H1 (cell line): ENCODE data around the gene ADGRV1. TPM values are rescaled to one million over a fixed set of nuclear protein-coding genes. Genes with fewer than 3 reads are reported as not detected.

ENCODE experiments used
- CTCF ChIA-PET: fragments of 300-600 bp; sonication (Branson Sonifier 250); formaldehyde crosslinking; loops from one replicate; lab custom pipeline; 2021; ENCODE audit not compliant: partially characterized antibody; lab: Charles Lee
- POLR2A ChIA-PET: fragments of 300-600 bp; sonication (Branson Sonifier 250); formaldehyde crosslinking; loops from one replicate; lab custom pipeline; 2021; ENCODE audit warnings: inconsistent platforms; ENCODE audit not compliant: partially characterized antibody; lab: Charles Lee
- DNase-seq, 2 experiments: peaks; one replicate each; pipeline versions ENCODE4 v3.0.0 to v3.0.0-alpha.2; 2010 to 2022; ENCODE audit warnings: low spot score in 2 of 2, low read depth in 1 of 2, mixed read lengths in 1 of 2
- FAIRE-seq: peaks from 2 replicates; lab custom pipeline; 2011; peaks lifted over from hg19 to GRCh38; lab: Jason Lieb, UNC
- H2AFZ ChIP-seq: 2 replicates; pipeline ENCODE4 v1.8.1; 2012; ENCODE audit warnings: low read length, inconsistent platforms
- H2AK5ac ChIP-seq: 2 replicates; pipeline ENCODE4 v1.6.1; 2013; ENCODE audit warnings: low read depth, low read length
- H2BK120ac ChIP-seq: replicated peaks from 2 replicates; pipeline ENCODE3; 2013; ENCODE audit warnings: low read depth, low read length, inconsistent platforms
- H2BK12ac ChIP-seq: 2 replicates; pipeline ENCODE4 v1.6.1; 2013; ENCODE audit warnings: low read depth, low read length
- H2BK15ac ChIP-seq: 2 replicates; pipeline ENCODE4 v1.6.1; 2013; ENCODE audit warnings: low read length
- H2BK20ac ChIP-seq: 2 replicates; pipeline ENCODE4 v1.6.1; 2013; ENCODE audit warnings: low read length
- H2BK5ac ChIP-seq: 2 replicates; pipeline ENCODE4 v1.6.1; 2013; ENCODE audit warnings: low read depth, low read length
- H3K14ac ChIP-seq: 2 replicates; pipeline ENCODE4 v1.6.1; 2013; ENCODE audit warnings: inconsistent platforms; ENCODE audit not compliant: insufficient read length
- H3K18ac ChIP-seq: 2 replicates; pipeline ENCODE4 v1.6.1; 2013; ENCODE audit warnings: low read length; ENCODE audit errors: extremely low read depth
- H3K23ac ChIP-seq: 2 replicates; pipeline ENCODE4 v1.6.1; 2013; ENCODE audit warnings: inconsistent platforms; ENCODE audit not compliant: insufficient read length
- H3K23me2 ChIP-seq: 2 replicates; pipeline ENCODE4 v1.6.1; 2013; ENCODE audit warnings: low read depth, low read length
- H3K27ac ChIP-seq: 2 replicates; pipeline ENCODE4 v1.6.1; 2011; ENCODE audit warnings: low read depth, low read length, inconsistent platforms
- H3K27me3 ChIP-seq, 4 experiments: replicated peaks in 1 of 4; 1 replicate in 1 of 4; 2 replicates in 3 of 4; pipeline versions ENCODE4 v1.6.1 to v1.8.1; 2011 to 2013; ENCODE audit warnings: low read length in 3 of 4, mild to moderate bottlenecking in 3 of 4, inconsistent platforms in 2 of 4, mixed read lengths in 2 of 4, moderate library complexity in 1 of 4; ENCODE audit not compliant: control insufficient read depth in 3 of 4, insufficient read depth in 3 of 4; ENCODE audit errors: extremely low read depth in 1 of 4
- H3K36me3 ChIP-seq, 4 experiments: 2 replicates each; pipeline versions ENCODE4 v1.6.1 to v1.8.1; 2011 to 2013; ENCODE audit warnings: mild to moderate bottlenecking in 4 of 4, low read length in 3 of 4, moderate library complexity in 2 of 4, control low read depth in 1 of 4, inconsistent platforms in 1 of 4; ENCODE audit not compliant: insufficient read depth in 4 of 4, control insufficient read depth in 2 of 4
- H3K4ac ChIP-seq: replicated peaks from 2 replicates; pipeline ENCODE3; 2013; ENCODE audit warnings: low read length, low read depth, mixed read lengths, inconsistent platforms; ENCODE audit not compliant: insufficient read length
- H3K4me1 ChIP-seq, 4 experiments: replicated peaks in 1 of 4; 1 replicate in 1 of 4; 2 replicates in 3 of 4; pipeline versions ENCODE4 v1.6.1 to v1.8.1; 2011 to 2013; ENCODE audit warnings: low read length in 3 of 4, inconsistent platforms in 2 of 4, mixed read lengths in 1 of 4; ENCODE audit not compliant: insufficient read depth in 4 of 4, control insufficient read depth in 3 of 4
- H3K4me2 ChIP-seq, 2 experiments: 2 replicates each; pipeline versions ENCODE4 v1.6.1 to v1.8.1; 2011 to 2013; ENCODE audit warnings: low read depth in 2 of 2, low read length in 2 of 2, control low read depth in 1 of 2, inconsistent platforms in 1 of 2, mild to moderate bottlenecking in 1 of 2; ENCODE audit not compliant: insufficient read depth in 1 of 2
- H3K4me3 ChIP-seq, 4 experiments: fragments of 200-600, 300-600 bp in 1 of 4; sonication (generic), shearing (Covaris generic), sonication (Bioruptor Twin) in 1 of 4; 2 replicates each; pipeline versions ENCODE4 v1.5.1 to v1.8.1; 2011 to 2016; ENCODE audit warnings: low read length in 4 of 4, low read depth in 3 of 4, control low read depth in 2 of 4, inconsistent platforms in 2 of 4, mild to moderate bottlenecking in 2 of 4, mixed read lengths in 1 of 4, moderate library complexity in 1 of 4; ENCODE audit not compliant: insufficient read depth in 2 of 4; ENCODE audit errors: extremely low read depth in 1 of 4
- H3K56ac ChIP-seq: replicated peaks from 2 replicates; pipeline ENCODE3; 2013; ENCODE audit warnings: low read depth, mild to moderate bottlenecking, mixed read lengths, low read length, inconsistent platforms; ENCODE audit not compliant: insufficient read length
- H3K79me1 ChIP-seq: 2 replicates; pipeline ENCODE4 v1.6.1; 2013; ENCODE audit warnings: low read depth, low read length, control low read depth
- H3K79me2 ChIP-seq, 2 experiments: 2 replicates each; pipeline versions ENCODE4 v1.6.1 to v1.8.1; 2012 to 2013; ENCODE audit warnings: low read length in 2 of 2, mild to moderate bottlenecking in 2 of 2, inconsistent platforms in 1 of 2; ENCODE audit not compliant: insufficient read depth in 2 of 2, control insufficient read depth in 1 of 2
- H3K9ac ChIP-seq, 4 experiments: replicated peaks in 1 of 4; 1 replicate in 1 of 4; 2 replicates in 3 of 4; pipeline versions ENCODE4 v1.6.1 to v1.8.1; 2011 to 2013; ENCODE audit warnings: low read depth in 3 of 4, low read length in 3 of 4, control low read depth in 2 of 4, mild to moderate bottlenecking in 2 of 4, moderate library complexity in 2 of 4, inconsistent platforms in 1 of 4; ENCODE audit errors: extremely low read depth in 1 of 4
- H3K9me3 ChIP-seq, 2 experiments: 2 replicates each; pipeline versions ENCODE4 v1.6.1 to v1.8.1; 2012 to 2013; ENCODE audit warnings: mild to moderate bottlenecking in 2 of 2, moderate library complexity in 2 of 2, control low read depth in 1 of 2, inconsistent platforms in 1 of 2, low read depth in 1 of 2, low read length in 1 of 2, mixed read lengths in 1 of 2; ENCODE audit not compliant: insufficient read depth in 2 of 2
- H4K20me1 ChIP-seq, 2 experiments: replicated peaks in 1 of 2; 2 replicates each; pipeline versions ENCODE3 to v1.8.1; 2011 to 2013; ENCODE audit warnings: inconsistent platforms in 2 of 2, low read length in 2 of 2, mild to moderate bottlenecking in 1 of 2; ENCODE audit not compliant: insufficient read depth in 2 of 2, control insufficient read depth in 1 of 2
- H4K5ac ChIP-seq: 2 replicates; pipeline ENCODE4 v1.6.1; 2013; ENCODE audit warnings: low read length, low read depth, mixed read lengths, inconsistent platforms; ENCODE audit not compliant: insufficient read length
- H4K8ac ChIP-seq: 2 replicates; pipeline ENCODE4 v1.8.0; 2013; ENCODE audit warnings: mild to moderate bottlenecking, moderate library complexity, low read length, inconsistent platforms; ENCODE audit not compliant: insufficient read depth; ENCODE audit errors: extremely low read depth
- H4K91ac ChIP-seq: replicated peaks from 2 replicates; pipeline ENCODE3; 2013; ENCODE audit warnings: low read length, mixed read lengths, inconsistent platforms; ENCODE audit not compliant: insufficient read length
- CBX8 ChIP-seq: fragments of 300-800, 300-1000 bp; sonication (generic); IDR thresholded peaks from 2 replicates; pipeline ENCODE4 v1.7.1; 2016; ENCODE audit warnings: low read depth, low read length, borderline replicate concordance
- CEBPB ChIP-seq: IDR thresholded peaks from 2 replicates; pipeline ENCODE4 v1.6.1; 2012; ENCODE audit warnings: low read depth, low read length
- CREB1 ChIP-seq: IDR thresholded peaks from 2 replicates; pipeline ENCODE4 v1.6.1; 2012; ENCODE audit warnings: inconsistent platforms
- POU5F1 ChIP-seq: IDR thresholded peaks from 2 replicates; pipeline ENCODE4 v1.6.1; 2011; ENCODE audit warnings: low read depth, mild to moderate bottlenecking, low read length, moderate library complexity
- RBBP5 ChIP-seq: IDR thresholded peaks from 2 replicates; pipeline ENCODE4 v1.7.1; 2012; ENCODE audit warnings: low read depth, mild to moderate bottlenecking, inconsistent platforms, low read length, moderate library complexity, borderline replicate concordance
- SIRT6 ChIP-seq: IDR thresholded peaks from one replicate; pipeline ENCODE4 v1.7.1; 2012; ENCODE audit warnings: low read length, inconsistent platforms
- ZNF274 ChIP-seq: IDR thresholded peaks from 2 replicates; pipeline ENCODE4 v1.7.0; 2012; ENCODE audit warnings: low read length, borderline replicate concordance; ENCODE audit errors: extremely low read depth
- WGBS, 2 experiments: shearing (Covaris generic) in 1 of 2; methylation state at CpG; one replicate each; pipeline versions ENCODE4 v1.1.6 to v1.1.7; 2013 to 2015; ENCODE audit warnings: low lambda C conversion rate in 2 of 2, mixed read lengths in 2 of 2, inconsistent platforms in 1 of 2, low coverage in 1 of 2, missing lambda C conversion rate in 1 of 2; ENCODE audit not compliant: insufficient replicate concordance in 2 of 2, insufficient coverage in 1 of 2, insufficient read length in 1 of 2; ENCODE audit errors: extremely low coverage in 1 of 2, missing lambda C conversion rate in 1 of 2; 5-methylcytosine and 5-hydroxymethylcytosine counted together
- polyA plus RNA-seq, 7 experiments: library from polyadenylated mRNA; depleted of rRNA in 3 of 7; stranded (reverse) in 5 of 7; unstranded in 2 of 7; fragments of >200 nt in 5 of 7; fragments of 200-250 nt in 2 of 7; gene quantifications; 1 replicate in 5 of 7; 2 replicates in 1 of 7; 4 replicates in 1 of 7; pipeline versions ENCODE4 v1.2.1 to v1.2.3, GENCODE V29; 2011 to 2013; ENCODE audit warnings: missing spikeins in 2 of 7, mixed read lengths in 2 of 7
- total RNA-seq: library from RNA; stranded (reverse); fragmentation: NEBNext Ultra II Directional; extraction: Animal tissue kit (Norgen Biotek cat#: 25700); gene quantifications from 2 replicates; pipeline ENCODE4 v1.2.1, GENCODE V29; 2021
- TF ChIP-seq, protein P1 (sequence below): IDR thresholded peaks from 2 replicates; pipeline ENCODE4 v1.6.1; 2012; ENCODE audit warnings: inconsistent platforms

ADGRV1 gene
- total and polyA plus RNA-seq, 2 of the 8 experiments (the other 6 are each of a cell fraction or from before 2014, with no cell fraction given), result 53.1 to 62.2 TPM

GRCh38 chr5:90909101-90909503, 350.5 kb downstream of the ADGRV1 start:
- H3K9ac ChIP-seq, result no peak overlapping the region
- H4K20me1 ChIP-seq, result no peaks in the 10 kb centered on the region
- no peak overlapping the region for H2BK12ac ChIP-seq
- FAIRE-seq (no peak), DNase-seq (no peak)
- no peak overlapping the region for H4K8ac ChIP-seq
- H3K27me3 ChIP-seq, result no peaks in the 10 kb centered on the region
- H3K18ac ChIP-seq, result no peak overlapping the region
- no peak overlapping the region for H4K91ac ChIP-seq
- no peak overlapping the region for H3K14ac ChIP-seq
- no peak overlapping the region for H2AFZ ChIP-seq
- no peak overlapping the region for H2BK5ac ChIP-seq
- no peak overlapping the region for H3K23ac ChIP-seq
- H2BK120ac ChIP-seq, result no peak overlapping the region
- no peak for TF ChIP-seq CEBPB
- TF ChIP-seq CBX8, result no peak
- no peak for TF ChIP-seq POU5F1
- no peak for TF ChIP-seq CREB1
- TF ChIP-seq ZNF274, result no peak
- TF ChIP-seq RBBP5, result no peak
- TF ChIP-seq, protein P1, sequence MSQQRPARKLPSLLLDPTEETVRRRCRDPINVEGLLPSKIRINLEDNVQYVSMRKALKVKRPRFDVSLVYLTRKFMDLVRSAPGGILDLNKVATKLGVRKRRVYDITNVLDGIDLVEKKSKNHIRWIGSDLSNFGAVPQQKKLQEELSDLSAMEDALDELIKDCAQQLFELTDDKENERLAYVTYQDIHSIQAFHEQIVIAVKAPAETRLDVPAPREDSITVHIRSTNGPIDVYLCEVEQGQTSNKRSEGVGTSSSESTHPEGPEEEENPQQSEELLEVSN, result no peak
- no peak for TF ChIP-seq SIRT6
- no peaks in the 10 kb centered on the region; a peak in 1 of 8 replicates for H3K36me3 ChIP-seq
- no peak overlapping the region for H2BK15ac ChIP-seq
- 0 out of 2 replicates have a peak overlapping the region, but pooled peaks have one; percentile 10 for H3K27ac ChIP-seq
- H3K79me2 ChIP-seq, result peaks cover 0 to 3% of the 10 kb centered on the region in 2 experiments; a peak in 1 of 4 replicates
- no peak overlapping the region for H3K4me3 ChIP-seq
- H4K5ac ChIP-seq, result no peak overlapping the region
- H3K4me1 ChIP-seq, result peaks cover 0 to 5% (median 1%) of the 10 kb centered on the region in 4 experiments; a peak in 2 of 7 replicates
- no peak overlapping the region for H2BK20ac ChIP-seq
- no peaks in the 10 kb centered on the region for H3K79me1 ChIP-seq
- POLR2A ChIA-PET, result no interaction called here
- WGBS, 2 experiments, result 77% methylated on average over 3 of the region's 3 CpGs; no CpG with 5 or more reads in 1 of the 2 experiments
- H3K23me2 ChIP-seq, result no peaks in the 10 kb centered on the region
- no peak overlapping the region for H3K4ac ChIP-seq
- H2AK5ac ChIP-seq, result no peak overlapping the region
- H3K9me3 ChIP-seq, result no peaks in the 10 kb centered on the region
- H3K56ac ChIP-seq, result no peak overlapping the region
- no peak overlapping the region for H3K4me2 ChIP-seq
- CTCF ChIA-PET, result interaction anchor here (1.2 to 1.8 kb wide), 2 partner anchors 23 to 28 kb away, joined by 3 to 4 read pairs; no protein-coding TSS in a partner anchor
